HG03175 (cell line): ENCODE results near the gene KRT39.
"Not testable (repeated sequence)": the region's sequence is repeated elsewhere in the genome, so short reads cannot be mapped to it uniquely, and the experiment has no call there.

ENCODE experiments used
- ATAC-seq: cut with Tn5 transposase; IDR thresholded peaks from one replicate; pipeline ENCODE4 v1.9.1; 2021; ENCODE audit warnings: mild to moderate bottlenecking, moderate library complexity; ENCODE audit not compliant: unreplicated experiment

The KRT39 gene

DNA sequence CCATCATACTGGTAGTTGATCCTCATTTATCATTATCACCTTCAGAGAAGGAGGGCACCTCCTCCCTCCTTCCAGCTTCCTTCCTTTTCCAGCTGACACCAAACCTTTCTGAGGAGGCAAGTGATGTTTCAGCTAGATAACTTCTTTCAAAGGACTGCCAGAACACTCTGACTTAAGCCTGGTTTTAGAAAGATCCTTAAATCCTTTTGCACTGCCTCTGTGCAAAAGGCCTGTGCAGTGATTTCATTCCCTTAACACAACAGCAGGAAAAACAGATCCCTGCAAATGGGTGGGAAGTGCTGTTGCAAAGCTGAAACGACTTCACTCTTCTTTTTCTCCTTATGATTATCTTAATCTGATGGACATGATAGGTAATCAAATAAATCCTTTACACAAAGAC is 22.2 kb downstream of the KRT39 start:
- ATAC-seq = no peak

DNA sequence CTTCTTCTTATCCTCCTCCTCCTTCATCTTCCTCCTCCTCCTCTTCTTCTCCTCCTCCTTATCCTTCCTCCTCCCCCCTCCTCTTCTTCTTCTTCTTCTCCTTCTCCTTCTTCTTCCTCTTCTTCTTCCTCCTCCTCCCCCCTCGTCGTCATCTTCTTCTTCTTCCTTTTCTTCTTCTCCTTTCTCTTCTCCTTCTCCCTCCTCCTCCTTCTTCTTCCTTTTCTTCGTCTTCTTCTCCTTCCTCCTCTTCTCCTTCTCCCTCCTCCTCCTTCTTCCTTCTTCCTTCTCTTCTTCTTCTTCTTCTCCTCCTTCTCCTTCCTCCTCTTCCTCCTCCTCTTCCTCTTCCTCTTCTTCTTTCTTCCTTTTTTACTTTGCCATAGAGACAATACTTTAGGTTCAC is 24.2 kb downstream of the KRT39 start:
- no peak for ATAC-seq

DNA sequence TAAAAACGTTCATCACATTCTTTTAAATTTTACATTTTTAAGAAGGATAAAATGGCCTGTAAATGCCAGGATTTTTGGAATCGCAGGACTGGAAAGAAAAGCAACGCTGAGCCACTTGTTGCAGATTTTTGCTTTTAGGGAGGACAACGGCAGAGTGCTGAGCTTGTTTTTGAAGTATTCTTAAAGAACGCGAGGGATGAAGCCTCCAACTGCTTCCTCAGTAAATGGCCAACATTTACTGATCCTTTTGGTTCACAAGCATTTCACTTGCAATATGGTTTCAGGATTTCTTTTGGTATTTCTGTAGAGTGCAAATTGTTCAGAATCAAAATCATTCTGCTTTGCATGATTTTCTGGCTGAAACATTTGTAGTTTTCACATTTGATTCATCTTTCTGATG is 26.5 kb downstream of the KRT39 start:
- no peak for ATAC-seq

DNA sequence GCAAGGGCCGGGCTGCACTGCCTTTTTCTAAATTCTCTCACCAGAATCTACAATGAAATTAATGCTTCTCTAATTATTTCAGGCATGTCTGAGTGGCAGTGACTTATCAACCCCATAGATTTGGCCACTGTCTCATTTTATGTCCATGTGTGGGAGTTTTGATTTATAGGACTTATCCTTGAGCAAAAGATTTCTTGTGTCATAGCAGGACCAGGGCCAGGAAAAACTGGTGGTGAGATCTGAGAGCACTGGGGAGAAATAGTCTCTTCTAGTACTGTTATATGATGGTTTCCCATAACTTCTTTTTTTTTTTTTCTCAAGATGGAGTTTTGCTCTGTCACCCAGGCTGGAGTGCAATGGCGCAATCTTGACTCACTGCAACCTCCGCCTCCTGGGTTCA is 27.8 kb downstream of the KRT39 start:
- ATAC-seq = no peak

DNA sequence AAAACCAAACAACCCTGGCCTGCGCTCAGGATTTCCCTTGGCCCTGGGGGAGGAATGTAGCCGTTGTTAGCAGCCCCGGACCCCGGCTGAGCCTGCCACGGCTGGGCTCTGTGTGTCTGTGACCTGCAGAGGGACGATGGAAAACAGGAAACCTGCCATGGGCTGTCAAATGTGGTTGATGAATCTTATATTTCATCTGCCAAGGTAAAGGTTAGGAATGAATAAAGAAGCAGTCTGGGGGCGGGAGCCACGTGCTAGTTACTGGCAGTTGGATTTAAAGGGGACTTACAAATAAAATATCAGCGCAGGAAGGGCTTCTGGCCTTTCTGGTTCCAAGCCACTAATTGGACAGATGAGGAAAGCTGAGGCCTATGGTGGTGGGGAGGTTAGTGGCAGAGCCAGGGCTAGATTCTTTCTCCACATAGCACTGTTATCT is 29.3 kb downstream of the KRT39 start, which contains the start of gene KRT23:
Gene KRT23, minus strand, starts transcription at position 263 of the 436 bp plus-strand sequence. CDS start 1,043 bp downstream, outside the sequence.
- ATAC-seq = no peak

DNA sequence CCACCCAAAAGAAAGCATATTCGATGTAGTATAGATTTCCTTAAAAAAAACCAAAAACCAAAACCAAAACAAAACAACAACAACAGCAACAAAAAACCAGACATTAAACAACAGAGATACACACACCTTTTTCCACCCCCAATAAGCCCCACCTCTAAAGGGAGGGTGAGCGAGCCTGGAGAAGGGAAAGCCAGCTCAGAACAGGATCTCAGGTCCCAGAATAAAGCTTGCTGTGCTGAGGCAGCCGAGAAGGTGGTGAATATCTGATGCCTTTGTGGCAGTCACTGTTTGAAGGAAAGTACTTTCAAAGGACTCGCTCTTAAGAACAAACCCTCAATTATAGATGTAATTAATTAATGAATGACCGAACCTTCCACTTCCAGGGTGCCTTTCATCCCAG is 29.8 kb downstream of the KRT39 start:
- ATAC-seq = no peak

DNA sequence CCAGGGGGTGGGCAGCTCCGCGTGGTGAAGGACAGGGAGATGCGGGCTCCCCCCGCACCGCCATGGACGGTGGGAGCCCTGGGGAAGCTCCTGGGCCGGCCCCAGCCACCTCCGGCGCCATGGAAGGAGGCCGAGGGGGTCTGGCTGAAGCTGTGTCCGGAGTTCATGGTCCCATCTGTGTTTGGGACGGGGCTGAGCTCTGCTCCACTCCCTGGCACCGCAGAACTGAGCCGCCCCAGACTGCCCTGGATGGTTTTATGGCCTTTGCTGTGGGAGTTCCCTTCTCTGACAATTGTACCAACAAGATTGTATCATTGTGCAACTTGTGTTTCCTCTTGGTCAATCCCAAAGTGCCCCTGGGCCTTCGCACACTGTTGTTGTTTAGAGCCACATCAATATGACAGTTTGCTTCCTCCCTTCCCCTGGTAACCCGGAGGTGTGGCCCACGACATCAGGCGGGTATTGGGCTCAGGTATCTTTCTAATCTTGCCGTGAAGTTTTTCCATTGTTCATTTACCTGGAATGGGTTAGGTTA is 30.2 kb downstream of the KRT39 start:
- no peak for ATAC-seq

GRCh38 chr17:40935624-40936023 is 31.1 kb downstream of the KRT39 start:
- ATAC-seq = no peak

- no peak for ATAC-seq
These were observed 34.1 kb downstream of the KRT39 start for GRCh38 chr17:40932608-40933007.

GRCh38 chr17:40931311-40931710 is 35.4 kb downstream of the KRT39 start:
- no peak for ATAC-seq

- no peak for ATAC-seq
These were observed 40.4 kb downstream of the KRT39 start for GRCh38 chr17:40926341-40926740.

- no peak for ATAC-seq
These were observed 44.5 kb downstream of the KRT39 start for GRCh38 chr17:40922239-40922638.

DNA sequence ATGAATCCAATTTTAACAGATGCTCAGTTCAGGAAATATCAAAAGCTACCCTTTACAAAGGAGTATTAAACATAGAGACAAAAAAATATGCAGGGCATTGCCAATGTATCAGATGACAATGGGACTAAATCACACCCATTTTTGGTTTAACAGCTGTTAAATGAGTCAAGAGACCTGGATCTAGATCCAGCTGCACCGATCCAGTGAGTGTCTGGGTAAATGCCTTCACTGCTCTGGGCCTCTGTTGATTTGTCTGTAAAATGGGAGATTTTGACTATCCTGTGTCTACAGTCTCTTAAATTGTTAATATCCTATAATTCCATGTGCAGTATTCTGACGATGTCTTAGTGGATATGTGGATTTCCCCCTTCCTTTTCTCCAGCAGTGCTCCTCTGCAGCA is 45.7 kb downstream of the KRT39 start:
- ATAC-seq = no peak

GRCh38 chr17:40917116-40917515 is 49.6 kb downstream of the KRT39 start:
- ATAC-seq = not testable (repeated sequence)

GRCh38 chr17:40916366-40916765 is 50.4 kb downstream of the KRT39 start:
- ATAC-seq = no peak

DNA sequence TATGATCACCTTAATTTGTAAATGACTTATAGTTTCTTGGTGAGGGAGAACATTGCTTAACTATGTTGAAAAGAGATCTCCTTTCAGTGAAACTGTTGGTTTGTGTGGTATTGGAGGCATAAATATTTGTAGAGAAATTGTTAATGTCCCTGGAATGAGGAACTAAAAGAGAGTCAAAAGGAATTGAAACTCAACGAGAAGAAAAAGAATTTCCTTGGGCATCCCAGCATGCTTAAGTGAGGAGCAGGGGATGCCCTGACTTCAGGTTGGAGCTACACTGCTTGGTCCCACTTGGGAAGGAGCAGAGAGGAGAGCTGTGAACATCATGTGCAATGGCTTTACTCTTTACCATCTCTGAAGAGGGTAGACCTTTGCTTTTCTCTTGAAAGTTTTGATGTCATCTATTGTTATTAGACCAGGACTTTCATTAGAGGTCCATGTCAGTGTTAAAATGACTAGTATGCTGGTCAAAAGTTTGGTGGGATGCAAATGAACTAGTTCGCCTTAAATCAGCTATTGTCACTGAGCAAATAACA is 51.0 kb downstream of the KRT39 start:
- no peak for ATAC-seq

DNA sequence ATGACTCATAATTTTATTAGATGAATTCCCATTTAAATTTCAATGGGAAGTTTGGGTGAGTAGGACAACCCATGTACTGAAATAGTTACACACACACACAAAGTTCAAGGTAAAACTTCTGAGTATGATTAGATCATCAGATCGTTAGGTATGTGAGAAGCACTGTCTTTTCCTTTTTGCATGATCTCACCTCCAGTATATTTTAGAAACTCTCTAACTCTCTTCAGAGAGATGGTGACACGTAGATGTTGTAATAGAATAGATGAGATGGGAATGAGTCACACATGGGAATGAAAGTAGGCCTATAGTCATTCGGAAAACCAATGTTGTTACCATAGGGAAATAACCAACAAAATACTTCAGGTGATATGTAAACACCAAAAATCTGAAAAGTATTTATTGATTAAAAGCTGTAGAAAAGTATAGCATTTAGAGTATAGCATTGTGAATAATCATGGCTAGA is 51.5 kb downstream of the KRT39 start:
- ATAC-seq = no peak

- no peak for ATAC-seq
These were observed 52.5 kb downstream of the KRT39 start for GRCh38 chr17:40914075-40914855.

DNA sequence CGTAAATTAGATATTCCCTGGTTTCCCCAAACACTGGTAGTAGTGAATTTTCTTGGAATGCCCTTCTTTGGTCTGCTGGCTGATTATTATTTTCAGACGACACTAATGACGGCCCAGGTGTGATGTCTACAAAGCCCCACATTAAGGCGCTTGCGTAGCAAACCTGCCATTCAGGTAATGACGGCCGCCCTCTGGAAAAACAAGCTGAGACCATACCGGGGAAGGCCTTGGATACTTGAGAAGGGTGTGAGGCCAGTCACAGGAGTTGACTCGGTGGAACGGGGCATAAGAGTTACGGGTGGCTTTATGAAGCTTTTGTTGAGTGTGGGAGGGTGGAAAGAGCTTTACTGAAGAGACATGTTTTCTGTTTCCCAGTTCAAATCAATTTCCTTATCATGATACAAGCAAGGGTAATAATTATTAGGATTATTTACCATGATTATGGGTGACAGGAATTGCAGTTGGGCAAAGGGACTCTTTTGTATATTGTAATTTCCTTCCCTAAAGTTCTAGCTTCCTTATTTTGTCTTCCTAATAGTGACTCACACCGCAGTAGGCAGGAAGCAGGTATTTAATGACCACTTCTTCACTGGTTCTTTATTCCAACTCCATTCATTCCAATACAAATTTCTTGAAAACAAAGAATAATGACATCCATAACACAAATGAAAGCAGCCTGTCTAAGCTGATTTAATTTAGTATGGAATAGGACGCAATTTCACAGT is 54.1 kb downstream of the KRT39 start:
- ATAC-seq = no peak

- no peak for ATAC-seq
These were observed 56.3 kb downstream of the KRT39 start for GRCh38 chr17:40910441-40910841.

GRCh38 chr17:40909755-40910154 is 57.0 kb downstream of the KRT39 start:
- no peak for ATAC-seq

- ATAC-seq = no peak
These were observed 57.4 kb downstream of the KRT39 start for GRCh38 chr17:40909351-40909750.
